Measurements from ENCODE around the gene NHSL1. TPM values are rescaled to one million over a fixed set of nuclear protein-coding genes. Genes with fewer than 3 reads are reported as not detected.

The NHSL1 gene
- polyA plus RNA-seq, 4 donors = 10.3 to 12.6 (median 11.0) TPM

DNA sequence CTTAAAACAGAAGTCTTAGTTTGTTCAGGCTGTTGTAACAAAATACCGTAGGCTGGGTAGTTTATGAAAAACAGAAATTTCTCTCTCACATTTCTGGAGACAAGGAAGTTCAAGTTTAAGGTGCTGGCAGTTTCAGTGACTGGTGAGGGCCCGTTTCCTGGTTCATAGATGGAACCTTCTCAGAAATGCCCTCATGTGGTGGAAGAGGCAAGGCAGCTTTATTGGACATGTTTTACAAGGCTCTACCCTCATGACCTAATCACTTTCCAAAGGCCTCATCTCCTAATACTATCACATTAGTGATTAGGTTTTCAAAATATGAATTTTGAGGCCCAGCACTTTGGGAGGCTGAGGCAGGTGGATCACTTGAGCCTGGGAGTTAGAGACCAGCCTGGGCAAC is 92.9 kb downstream of the NHSL1 start:
- no peak for DNase-seq (ENCODE audit: low read depth in 4 of 4, low spot score in 3 of 4)

DNA sequence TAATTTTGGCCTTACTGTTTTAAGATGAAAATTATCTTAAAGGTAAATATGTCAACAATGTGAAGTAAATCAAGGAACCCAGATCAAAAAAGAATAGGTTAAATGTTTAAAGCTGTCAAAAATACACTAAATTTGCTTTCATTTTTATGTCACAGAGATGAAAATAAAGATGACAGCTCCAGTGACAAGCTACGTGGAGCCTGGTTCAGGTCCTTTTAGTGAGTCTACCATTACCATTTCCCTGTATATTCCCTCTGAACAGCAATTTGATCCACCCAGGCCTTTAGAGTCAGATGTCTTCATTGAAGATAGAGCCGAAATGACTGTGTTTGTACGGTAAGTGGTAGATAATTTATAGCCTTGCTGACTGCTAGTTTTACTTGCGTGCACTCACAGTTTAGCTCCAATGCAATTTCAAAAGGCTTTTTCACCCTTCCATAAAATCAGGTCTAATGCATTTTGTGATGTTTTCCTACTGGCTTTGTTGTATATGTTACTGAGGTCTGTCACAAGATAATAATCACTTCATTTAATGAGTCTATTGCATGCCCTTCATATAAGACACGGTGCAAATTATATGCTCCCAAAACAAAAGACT is 93.4 kb downstream of the NHSL1 start:
- no peak for DNase-seq (ENCODE audit: low read depth in 4 of 4, low spot score in 3 of 4)

DNA sequence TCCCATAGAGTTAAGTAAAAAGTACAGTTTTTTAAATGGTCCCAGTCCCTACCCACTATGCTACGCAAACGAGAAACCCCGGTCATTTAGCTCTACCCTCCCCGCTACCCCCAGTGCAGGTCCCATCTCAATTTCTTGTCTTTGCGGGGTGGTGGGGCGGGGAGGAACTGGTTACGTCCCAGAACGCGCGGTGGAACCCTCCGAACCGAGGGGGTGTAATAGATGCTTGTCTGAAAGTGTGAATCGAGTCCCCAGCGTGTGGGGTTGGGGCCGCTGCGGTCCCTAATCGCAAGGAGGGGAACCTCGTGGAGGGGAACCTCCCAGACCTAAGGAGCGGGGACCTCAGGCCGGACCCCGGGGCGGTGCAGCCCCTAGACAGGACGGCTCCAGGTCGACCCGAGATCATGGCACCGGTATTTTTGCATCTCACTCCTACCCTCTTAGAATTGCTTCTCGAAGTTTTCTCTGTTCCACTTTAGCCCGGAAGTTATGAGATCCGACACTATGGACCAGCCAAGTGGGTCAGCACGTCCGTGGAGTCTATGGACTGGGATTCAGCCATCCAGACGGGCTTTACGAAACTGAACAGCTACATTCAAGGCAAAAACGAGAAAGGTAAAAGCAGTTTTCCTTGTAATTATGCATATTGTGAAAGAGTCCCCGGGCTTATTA is 94.5 kb downstream of the NHSL1 start:
- DNase-seq (ENCODE audit: low read depth in 4 of 4, low spot score in 3 of 4) = peak in 2 of 4 donors; percentile 18 to 25

GRCh38 chr6:138403801-138404665 is 95.3 kb downstream of the NHSL1 start, which contains the start of gene HEBP2:
HEBP2 (plus strand) TSS chr6:138404223; CDS start chr6:138404496, 273 bp downstream.
- peak; percentile 85 to 89 (median 87) for DNase-seq (ENCODE audit: low read depth in 4 of 4, low spot score in 3 of 4)

GRCh38 chr6:138403324-138403800 is 95.9 kb downstream of the NHSL1 start:
- peak in 3 of 4 donors; percentile 14 to 32 (median 28) for DNase-seq (ENCODE audit: low read depth in 4 of 4, low spot score in 3 of 4)

- DNase-seq (ENCODE audit: low read depth in 4 of 4, low spot score in 3 of 4) = no peak
Measured at GRCh38 chr6:138402838-138403187, 96.5 kb downstream of the NHSL1 start.

DNA sequence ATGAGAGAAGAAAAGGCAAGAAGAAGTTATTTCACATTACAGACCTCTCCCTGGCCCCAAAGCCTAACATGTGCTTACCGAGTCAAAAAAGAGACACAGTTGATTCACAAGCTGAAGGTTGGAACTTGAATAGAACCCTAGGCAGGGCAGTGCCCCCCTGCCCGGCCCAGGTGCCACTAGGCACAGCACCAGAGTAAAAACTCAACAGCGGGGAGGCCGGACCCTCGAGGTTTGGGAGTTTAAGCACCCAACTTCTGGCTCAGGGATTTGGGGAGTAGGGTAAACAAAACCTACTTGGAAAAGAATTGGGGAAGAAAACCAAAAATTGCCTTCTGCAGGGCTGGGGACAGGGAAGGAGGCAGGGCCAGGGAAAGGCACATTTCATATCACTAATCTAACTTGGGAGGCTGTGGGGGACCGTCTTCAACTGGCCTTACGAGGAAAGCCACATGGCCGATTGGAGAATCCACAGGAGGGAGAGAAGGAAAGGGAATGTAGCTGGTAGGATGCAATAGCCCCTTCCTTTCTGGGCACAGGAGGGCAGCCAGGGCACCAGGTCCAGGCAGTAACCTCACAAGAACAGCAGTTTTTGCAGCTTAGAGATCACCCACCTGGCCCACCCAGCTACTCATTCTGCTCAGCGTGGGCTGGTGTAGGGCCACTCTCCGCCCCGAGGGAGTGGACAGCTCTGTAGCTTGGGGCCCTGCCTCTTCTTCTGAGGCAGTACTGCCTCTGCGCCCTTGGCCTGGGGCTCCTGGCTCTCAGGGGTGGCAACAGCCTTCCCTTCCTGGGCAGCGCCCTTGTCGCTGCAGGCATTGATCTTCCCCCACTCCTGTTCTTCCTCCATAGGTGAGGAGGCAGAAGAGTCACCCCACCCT is 97.1 kb downstream of the NHSL1 start:
- DNase-seq (ENCODE audit: low read depth in 4 of 4, low spot score in 3 of 4) = no peak

GRCh38 chr6:138400326-138400725 is 99.0 kb downstream of the NHSL1 start:
- no peak for DNase-seq (ENCODE audit: low read depth in 4 of 4, low spot score in 3 of 4)

DNA sequence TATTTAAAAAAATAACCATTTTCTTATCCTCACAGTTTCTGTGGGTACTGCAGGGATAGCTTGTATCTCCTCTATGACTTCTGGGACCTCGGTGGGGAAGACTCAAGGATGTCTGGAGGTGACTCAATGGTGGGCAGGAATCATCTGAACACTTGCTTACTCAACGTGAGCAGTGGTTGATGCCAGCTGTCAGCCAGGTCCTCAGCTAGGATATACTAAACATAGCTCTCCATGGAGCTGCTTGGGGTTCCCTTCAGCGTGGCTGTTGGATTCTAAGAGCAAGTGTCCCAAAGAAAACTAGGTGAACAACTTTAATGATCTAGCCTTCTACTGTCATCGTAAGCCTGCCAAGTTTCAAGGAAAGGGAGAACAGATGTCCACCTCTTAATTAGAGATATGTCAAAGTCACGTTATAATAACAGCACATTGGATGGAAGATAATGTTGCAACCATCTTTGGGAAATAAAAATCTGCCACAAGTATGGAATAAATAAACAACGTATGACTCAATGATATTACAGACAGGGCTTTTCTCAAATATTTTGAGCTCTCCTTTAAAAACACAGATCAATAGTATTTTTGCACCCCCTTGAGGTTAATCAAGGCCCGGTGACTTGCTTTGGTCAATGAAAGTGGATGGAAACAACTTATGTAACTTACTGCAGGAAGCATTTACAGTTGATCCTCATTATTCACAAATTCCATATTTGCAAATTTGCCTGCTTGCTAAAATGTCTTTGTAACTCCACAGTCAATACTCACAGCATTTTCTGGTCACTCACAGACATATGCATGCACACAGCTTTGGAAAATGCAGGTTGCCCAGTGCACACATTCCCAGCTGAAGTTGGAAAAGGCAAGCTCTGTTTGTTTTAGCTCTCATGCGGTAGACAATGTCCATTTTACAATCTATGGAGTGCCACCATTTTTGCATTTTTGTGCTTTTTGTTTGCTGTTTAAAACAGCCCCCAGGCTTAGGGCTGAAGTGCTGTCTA is 101.9 kb downstream of the NHSL1 start:
- no peak for DNase-seq (ENCODE audit: low read depth in 4 of 4, low spot score in 3 of 4)

DNA sequence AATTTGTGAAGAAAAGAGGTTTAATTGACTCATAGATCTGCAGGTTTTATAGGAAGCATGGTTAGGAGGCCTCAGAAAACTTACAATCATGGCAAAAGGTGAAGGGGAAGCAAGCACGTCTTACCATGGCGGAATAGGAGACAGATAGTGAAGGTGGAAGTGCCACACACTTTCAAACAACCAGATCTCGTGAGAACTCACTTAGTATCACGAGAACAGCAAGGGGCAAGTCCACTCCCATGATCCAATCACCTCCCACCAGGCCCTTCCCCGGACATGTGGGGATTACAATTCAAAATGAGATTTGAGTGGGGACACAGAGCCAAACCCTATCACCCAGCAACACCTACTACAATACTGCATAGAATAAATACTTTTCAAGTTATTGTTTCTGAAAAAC is 102.6 kb downstream of the NHSL1 start:
- no peak for DNase-seq (ENCODE audit: low read depth in 4 of 4, low spot score in 3 of 4)

- DNase-seq (ENCODE audit: low read depth in 4 of 4, low spot score in 3 of 4) = no peak
Measured at GRCh38 chr6:138393871-138394783, 105.2 kb downstream of the NHSL1 start.

DNA sequence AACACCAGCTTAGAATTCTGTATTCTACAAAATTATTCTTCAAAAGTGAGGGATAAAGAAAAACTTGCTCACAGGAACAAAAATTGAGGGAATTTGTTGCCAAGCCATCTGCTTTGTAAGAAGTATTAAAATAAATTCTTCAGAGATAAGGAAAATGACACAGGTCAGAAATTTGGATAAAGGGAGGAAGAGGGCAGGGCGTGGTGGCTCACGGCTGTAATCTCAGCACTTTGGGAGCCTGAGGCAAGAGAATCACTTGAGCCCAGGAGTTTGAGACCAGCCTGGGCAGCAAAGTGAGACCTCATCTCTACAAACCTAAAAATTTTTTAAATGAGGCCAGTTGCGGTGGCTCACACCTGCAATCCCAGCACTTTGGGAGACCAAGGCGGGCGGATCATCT is 109.7 kb downstream of the NHSL1 start:
- no peak for DNase-seq (ENCODE audit: low read depth in 4 of 4, low spot score in 3 of 4)

GRCh38 chr6:138387577-138388368 is 111.5 kb downstream of the NHSL1 start:
- no peak for DNase-seq (ENCODE audit: low read depth in 4 of 4, low spot score in 3 of 4)

GRCh38 chr6:138386897-138387296 is 112.4 kb downstream of the NHSL1 start:
- no peak for DNase-seq (ENCODE audit: low read depth in 4 of 4, low spot score in 3 of 4)

GRCh38 chr6:138383776-138384175 is 115.5 kb downstream of the NHSL1 start:
- DNase-seq (ENCODE audit: low read depth in 4 of 4, low spot score in 3 of 4) = no peak

DNA sequence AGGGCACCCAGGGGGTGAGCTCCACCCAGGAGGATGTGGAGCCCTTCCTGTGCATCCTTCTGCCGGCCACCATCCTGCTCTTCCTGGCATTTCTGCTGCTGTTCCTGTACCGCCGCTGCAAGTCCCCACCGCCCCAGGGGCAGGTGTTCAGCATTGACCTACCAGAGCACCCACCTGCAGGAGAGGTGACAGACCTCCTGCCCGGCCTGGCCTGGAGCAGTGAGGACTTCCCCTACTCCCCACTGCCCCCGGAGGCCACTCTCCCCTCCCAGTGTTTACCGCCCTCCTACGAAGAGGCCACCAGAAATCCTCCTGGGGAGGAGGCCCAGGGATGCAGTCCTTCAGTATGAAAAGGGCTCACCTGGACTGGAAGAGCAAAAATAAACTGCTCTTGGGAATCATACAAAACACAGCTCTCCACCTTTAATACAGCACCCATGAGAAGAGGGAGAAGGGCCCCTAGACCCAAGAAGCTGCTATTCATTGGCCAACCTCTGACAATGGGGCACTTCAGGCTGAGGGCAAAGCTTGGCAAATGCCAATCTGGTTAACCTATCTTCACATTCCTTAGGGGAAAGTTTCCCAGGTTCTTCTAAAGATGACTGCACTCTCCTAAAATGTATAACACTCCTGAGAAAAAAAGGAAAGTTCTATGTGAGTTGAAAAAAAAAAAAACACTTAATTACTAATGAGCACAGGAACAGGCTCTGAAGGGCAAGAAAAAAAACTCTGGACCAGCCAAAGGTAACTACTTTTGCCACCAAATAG is 116.6 kb downstream of the NHSL1 start:
- DNase-seq (ENCODE audit: low read depth in 4 of 4, low spot score in 3 of 4) = no peak

DNA sequence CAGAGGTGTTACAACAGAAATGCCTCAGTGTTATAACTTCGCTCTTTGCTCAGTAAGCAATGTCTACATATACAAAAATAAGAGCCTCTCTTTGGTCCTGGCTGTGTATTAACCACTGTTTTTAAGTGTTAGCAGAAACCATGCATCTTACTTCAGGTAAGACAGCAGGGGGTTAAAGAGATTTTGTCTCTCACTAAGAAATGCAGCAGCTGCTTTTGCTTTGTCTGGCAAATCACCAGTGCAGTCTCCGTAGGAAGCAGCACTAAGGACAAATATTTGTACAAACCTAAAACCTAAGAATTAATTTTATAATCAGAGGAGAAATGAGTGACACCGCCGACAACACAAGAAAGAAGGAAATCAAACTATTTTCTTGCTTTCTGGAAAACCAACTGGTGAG is 120.8 kb downstream of the NHSL1 start:
- DNase-seq (ENCODE audit: low read depth in 4 of 4, low spot score in 3 of 4) = no peak
